Liver (tissue), 9 donors: ENCODE data around the gene RAB11FIP3. TPM values are rescaled to one million over a fixed set of nuclear protein-coding genes. Genes with fewer than 3 reads are reported as not detected.

Source experiments
- DNase-seq: peaks from one replicate; pipeline ENCODE4 v3.0.0-alpha.2; 2017; ENCODE audit warnings: low spot score
- H3K27ac ChIP-seq, 2 donors: one replicate each; pipeline ENCODE4 v1.7.0; 2013; ENCODE audit warnings: inconsistent platforms in 2 of 2, low read length in 2 of 2, control low read depth in 1 of 2, low read depth in 1 of 2, mild to moderate bottlenecking in 1 of 2
- H3K27me3 ChIP-seq, 4 donors: one replicate each; pipeline versions ENCODE4 v1.6.1 to v1.7.0; 2013; ENCODE audit warnings: low read length in 3 of 4, inconsistent platforms in 1 of 4, mild to moderate bottlenecking in 1 of 4, moderate library complexity in 1 of 4; ENCODE audit not compliant: control insufficient read depth in 4 of 4, insufficient read depth in 4 of 4
- H3K36me3 ChIP-seq, 4 donors: one replicate each; pipeline versions ENCODE4 v1.6.1 to v1.7.0; 2013; ENCODE audit warnings: low read length in 3 of 4, mild to moderate bottlenecking in 3 of 4, low read depth in 1 of 4, moderate library complexity in 1 of 4; ENCODE audit not compliant: control insufficient read depth in 4 of 4, insufficient read depth in 3 of 4
- H3K4me1 ChIP-seq, 4 donors: one replicate each; pipeline versions ENCODE4 v1.6.1 to v1.7.0; 2013; ENCODE audit warnings: low read length in 3 of 4, mild to moderate bottlenecking in 3 of 4, moderate library complexity in 1 of 4; ENCODE audit not compliant: control insufficient read depth in 4 of 4, insufficient read depth in 4 of 4
- H3K4me3 ChIP-seq, 3 donors: one replicate each; pipeline versions ENCODE4 v1.6.1 to v1.7.0; 2013; ENCODE audit warnings: low read length in 3 of 3, control low read depth in 1 of 3, low read depth in 1 of 3, mild to moderate bottlenecking in 1 of 3
- H3K9ac ChIP-seq, 2 donors: one replicate each; pipeline ENCODE4 v1.7.0; 2013; ENCODE audit warnings: low read length in 2 of 2, mild to moderate bottlenecking in 2 of 2, moderate library complexity in 2 of 2, control low read depth in 1 of 2, low read depth in 1 of 2
- H3K9me3 ChIP-seq, 4 donors: one replicate each; pipeline versions ENCODE4 v1.6.1 to v1.7.0; 2013; ENCODE audit warnings: low read length in 3 of 4; ENCODE audit not compliant: control insufficient read depth in 4 of 4
- EGR1 ChIP-seq, 2 donors: IDR thresholded peaks; 2 replicates each; pipeline ENCODE4 v1.6.1; 2016 to 2018; ENCODE audit warnings: antibody characterized with exemption in 2 of 2, low read depth in 2 of 2
- FOXA1 ChIP-seq: IDR thresholded peaks from 2 replicates; pipeline ENCODE4 v1.6.1; 2016; ENCODE audit warnings: antibody characterized with exemption
- FOXA2 ChIP-seq: IDR thresholded peaks from 2 replicates; pipeline ENCODE4 v1.6.1; 2016; ENCODE audit warnings: antibody characterized with exemption
- GABPA ChIP-seq, 2 donors: IDR thresholded peaks in 1 of 2; conservative IDR thresholded peaks in 1 of 2; 2 replicates each; pipeline ENCODE4 v1.6.1; 2016; ENCODE audit warnings: antibody characterized with exemption in 2 of 2, mild to moderate bottlenecking in 1 of 2, moderate library complexity in 1 of 2
- HNF4A ChIP-seq, 2 donors: conservative IDR thresholded peaks; 2 replicates each; pipeline ENCODE4 v1.6.1; 2016; ENCODE audit warnings: antibody characterized with exemption in 2 of 2, mild to moderate bottlenecking in 2 of 2
- HNF4G ChIP-seq: IDR thresholded peaks from 2 replicates; pipeline ENCODE4 v1.6.1; 2016; ENCODE audit warnings: antibody characterized with exemption
- JUND ChIP-seq, 2 donors: IDR thresholded peaks; 2 replicates each; pipeline ENCODE4 v1.6.1; 2016; ENCODE audit warnings: antibody characterized with exemption in 2 of 2
- MAX ChIP-seq: IDR thresholded peaks from 2 replicates; pipeline ENCODE4 v1.6.1; 2016; ENCODE audit warnings: antibody characterized with exemption
- NR2F2 ChIP-seq: IDR thresholded peaks from 2 replicates; pipeline ENCODE4 v1.6.1; 2016; ENCODE audit warnings: antibody characterized with exemption
- RAD21 ChIP-seq, 2 donors: IDR thresholded peaks; 2 replicates each; pipeline ENCODE4 v1.6.1; 2016; ENCODE audit warnings: antibody characterized with exemption in 2 of 2, mild to moderate bottlenecking in 2 of 2
- REST ChIP-seq: IDR thresholded peaks from 2 replicates; pipeline ENCODE4 v1.6.1; 2016; ENCODE audit warnings: antibody characterized with exemption, mild to moderate bottlenecking
- RXRA ChIP-seq, 2 donors: IDR thresholded peaks; 2 replicates each; pipeline ENCODE4 v1.6.1; 2017 to 2018; ENCODE audit warnings: antibody characterized with exemption in 2 of 2, mild to moderate bottlenecking in 1 of 2
- TAF1 ChIP-seq: conservative IDR thresholded peaks from 2 replicates; pipeline ENCODE4 v1.6.1; 2016; ENCODE audit warnings: antibody characterized with exemption, mild to moderate bottlenecking
- YY1 ChIP-seq: IDR thresholded peaks from 2 replicates; pipeline ENCODE4 v1.6.1; 2016; ENCODE audit warnings: antibody characterized with exemption, mild to moderate bottlenecking
- ZBTB33 ChIP-seq: IDR thresholded peaks from 2 replicates; pipeline ENCODE4 v1.6.1; 2016; ENCODE audit warnings: antibody characterized with exemption
- WGBS: extraction: QIAGEN DNeasy Blood & Tissue Kit; methylation state at CpG from one replicate; pipeline ENCODE4 v1.1.7; 2013; 5-methylcytosine and 5-hydroxymethylcytosine counted together
- polyA plus RNA-seq, 2 donors: library from polyadenylated mRNA; stranded (reverse) in 1 of 2; unstranded in 1 of 2; fragments of 200-250 nt in 1 of 2; fragments of >200 nt in 1 of 2; fragmentation: Nextera tagmentation in 1 of 2; extraction: Ambion mirVana in 1 of 2; gene quantifications; one replicate each; pipeline versions ENCODE4 v1.2.1 to v1.2.3, GENCODE V29; 2013 to 2015
- total RNA-seq, 2 donors: library from RNA; depleted of rRNA; stranded (reverse); fragments of >200 nt; gene quantifications; one replicate each; pipeline ENCODE4 v1.2.3, GENCODE V29; 2014
- TF ChIP-seq, protein P1 (sequence below): IDR thresholded peaks from 2 replicates; pipeline ENCODE4 v1.6.1; 2016; ENCODE audit warnings: antibody characterized with exemption
- TF ChIP-seq, protein P2 (sequence below): fragments of 150-350 bp; IDR thresholded peaks from 2 replicates; pipeline ENCODE4 v1.5.1; 2017; ENCODE audit warnings: improper control_type of control experiment, low read depth, low read length; ENCODE audit not compliant: missing input control
- donor health status: healthy.
- donor health status: healthy.
- donor health status: healthy.
- donor health status: healthy.
- donor health status: healthy.

Gene RAB11FIP3
- total and polyA plus RNA-seq, 4 donors: 3.5 to 29.4 (median 15.7) TPM

GRCh38 chr16:522320-523096 is 97.1 kb downstream of the RAB11FIP3 start:
- peaks cover 8 to 22% (median 12%) of the 10 kb centered on the region in 4 donors for H3K36me3 ChIP-seq

More at GRCh38 chr16:522320-523096, 97.1 kb downstream of the RAB11FIP3 start:
- no peaks in the 10 kb centered on the region for H3K27me3 ChIP-seq
- no peaks in the 10 kb centered on the region for H3K9me3 ChIP-seq
- H3K4me3 ChIP-seq: no peak overlapping the region
- no peak for DNase-seq
- no peak overlapping the region for H3K27ac ChIP-seq
- 68% methylated on average over 23 of the region's 23 CpGs for WGBS
- peaks cover 5 to 19% (median 11%) of the 10 kb centered on the region in 4 donors for H3K4me1 ChIP-seq
- no peak overlapping the region for H3K9ac ChIP-seq
- TF ChIP-seq NR2F2 (no peak), RXRA (IDR thresholded peaks at IDR 0.05) (no peak), JUND (IDR thresholded peaks at IDR 0.05) (no peak), FOXA1 (no peak), HNF4G (no peak), EGR1 (IDR thresholded peaks at IDR 0.05; ENCODE audit: low read depth in 2 of 2) (no peak), ZBTB33 (no peak), YY1 (no peak), RAD21 (IDR thresholded peaks at IDR 0.05) (no peak), REST (no peak), HNF4A (conservative IDR thresholded peaks at IDR 0.05) (no peak), FOXA2 (no peak), MAX (no peak), GABPA (IDR thresholded peaks at IDR 0.05 in 1 of 2, conservative IDR thresholded peaks at IDR 0.05 in 1 of 2) (no peak), TAF1 (no peak)
- TF ChIP-seq, protein P1, sequence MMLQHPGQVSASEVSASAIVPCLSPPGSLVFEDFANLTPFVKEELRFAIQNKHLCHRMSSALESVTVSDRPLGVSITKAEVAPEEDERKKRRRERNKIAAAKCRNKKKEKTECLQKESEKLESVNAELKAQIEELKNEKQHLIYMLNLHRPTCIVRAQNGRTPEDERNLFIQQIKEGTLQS: no peak
- TF ChIP-seq, protein P2, sequence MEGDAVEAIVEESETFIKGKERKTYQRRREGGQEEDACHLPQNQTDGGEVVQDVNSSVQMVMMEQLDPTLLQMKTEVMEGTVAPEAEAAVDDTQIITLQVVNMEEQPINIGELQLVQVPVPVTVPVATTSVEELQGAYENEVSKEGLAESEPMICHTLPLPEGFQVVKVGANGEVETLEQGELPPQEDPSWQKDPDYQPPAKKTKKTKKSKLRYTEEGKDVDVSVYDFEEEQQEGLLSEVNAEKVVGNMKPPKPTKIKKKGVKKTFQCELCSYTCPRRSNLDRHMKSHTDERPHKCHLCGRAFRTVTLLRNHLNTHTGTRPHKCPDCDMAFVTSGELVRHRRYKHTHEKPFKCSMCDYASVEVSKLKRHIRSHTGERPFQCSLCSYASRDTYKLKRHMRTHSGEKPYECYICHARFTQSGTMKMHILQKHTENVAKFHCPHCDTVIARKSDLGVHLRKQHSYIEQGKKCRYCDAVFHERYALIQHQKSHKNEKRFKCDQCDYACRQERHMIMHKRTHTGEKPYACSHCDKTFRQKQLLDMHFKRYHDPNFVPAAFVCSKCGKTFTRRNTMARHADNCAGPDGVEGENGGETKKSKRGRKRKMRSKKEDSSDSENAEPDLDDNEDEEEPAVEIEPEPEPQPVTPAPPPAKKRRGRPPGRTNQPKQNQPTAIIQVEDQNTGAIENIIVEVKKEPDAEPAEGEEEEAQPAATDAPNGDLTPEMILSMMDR: no peak
